ENCODE data around the gene CTNNA3. TPM values are rescaled to one million over a fixed set of nuclear protein-coding genes. Genes with fewer than 3 reads are reported as not detected.

CTNNA3 gene
- total RNA-seq, 1 donor from 2014 or later: not detected

GRCh38 chr10:66811211-66811610, 884.8 kb downstream of the CTNNA3 start:
- H3K27me3 Mint-ChIP-seq: no peaks in the 10 kb centered on the region

GRCh38 chr10:66809402-66809801, 886.6 kb downstream of the CTNNA3 start:
- H3K4me3 Mint-ChIP-seq: no peak overlapping the region
- no peak for ATAC-seq (ENCODE audit: low read depth)
- intact Hi-C loops (cut with micrococcal nuclease): no loop called here
- no peaks in the 10 kb centered on the region for H3K4me1 Mint-ChIP-seq
- no peaks in the 10 kb centered on the region for H3K9me3 Mint-ChIP-seq
- ChIA-PET POLR2A (no interaction called here), CTCF (no interaction called here)
- DNase-seq: no peak
- H3K27ac Mint-ChIP-seq: no peak overlapping the region
- H3K27me3 Mint-ChIP-seq: no peaks in the 10 kb centered on the region
- no peak for TF ChIP-seq CTCF (IDR thresholded peaks at IDR 0.05)
- no peaks in the 10 kb centered on the region for H3K36me3 Mint-ChIP-seq (ENCODE audit: low read depth)

More at GRCh38 chr10:66811211-66811610, 884.8 kb downstream of the CTNNA3 start:
- Mint-ChIP-seq H3K4me1 (no peaks in the 10 kb centered on the region), H3K9me3 (no peaks in the 10 kb centered on the region), H3K36me3 (ENCODE audit: low read depth) (no peaks in the 10 kb centered on the region), H3K4me3 (no peak overlapping the region), H3K27ac (no peak overlapping the region)
- ATAC-seq (ENCODE audit: low read depth) (no peak), DNase-seq (no peak)
- no peak for TF ChIP-seq CTCF (IDR thresholded peaks at IDR 0.05)
- CTCF ChIA-PET: no interaction called here
- POLR2A ChIA-PET: no interaction called here
- intact Hi-C loops (cut with micrococcal nuclease): no loop called here

- Mint-ChIP-seq H3K36me3 (ENCODE audit: low read depth) (no peaks in the 10 kb centered on the region), H3K27ac (no peak overlapping the region), H3K4me3 (no peak overlapping the region), H3K4me1 (no peaks in the 10 kb centered on the region), H3K27me3 (no peaks in the 10 kb centered on the region), H3K9me3 (no peaks in the 10 kb centered on the region)
- no peak for TF ChIP-seq CTCF (IDR thresholded peaks at IDR 0.05)
- DNase-seq: no peak
- ChIA-PET CTCF (no interaction called here), POLR2A (no interaction called here)
- intact Hi-C loops (cut with micrococcal nuclease): no loop called here
- ATAC-seq (ENCODE audit: low read depth): no peak
These were observed 890.4 kb downstream of the CTNNA3 start for GRCh38 chr10:66805612-66806011.

GRCh38 chr10:66804962-66805361, 891.0 kb downstream of the CTNNA3 start:
- intact Hi-C loops (cut with micrococcal nuclease): no loop called here

GRCh38 chr10:66803174-66803573, 892.8 kb downstream of the CTNNA3 start:
- no peaks in the 10 kb centered on the region for H3K27me3 Mint-ChIP-seq
- no peak for ATAC-seq (ENCODE audit: low read depth)
- CTCF ChIA-PET: no interaction called here
- H3K27ac Mint-ChIP-seq: no peak overlapping the region
- H3K36me3 Mint-ChIP-seq (ENCODE audit: low read depth): no peaks in the 10 kb centered on the region
- POLR2A ChIA-PET: no interaction called here
- no peaks in the 10 kb centered on the region for H3K9me3 Mint-ChIP-seq
- no peak overlapping the region for H3K4me3 Mint-ChIP-seq
- no peak for TF ChIP-seq CTCF (IDR thresholded peaks at IDR 0.05)
- intact Hi-C loops (cut with micrococcal nuclease): no loop called here
- DNase-seq: no peak
- no peaks in the 10 kb centered on the region for H3K4me1 Mint-ChIP-seq

More at GRCh38 chr10:66804962-66805361, 891.0 kb downstream of the CTNNA3 start:
- ChIA-PET CTCF (no interaction called here), POLR2A (no interaction called here)
- H3K9me3 Mint-ChIP-seq: no peaks in the 10 kb centered on the region
- no peak overlapping the region for H3K4me3 Mint-ChIP-seq
- no peaks in the 10 kb centered on the region for H3K27me3 Mint-ChIP-seq
- no peak for DNase-seq
- no peak for TF ChIP-seq CTCF (IDR thresholded peaks at IDR 0.05)
- no peaks in the 10 kb centered on the region for H3K36me3 Mint-ChIP-seq (ENCODE audit: low read depth)
- ATAC-seq (ENCODE audit: low read depth): no peak
- H3K4me1 Mint-ChIP-seq: no peaks in the 10 kb centered on the region
- H3K27ac Mint-ChIP-seq: no peak overlapping the region

Data from activated B cell treated with CpG ODN at 0.5 μM for 24 hours (primary cell).